Heart right ventricle (tissue), 16 donors: ENCODE data around the gene THSD4. TPM values are rescaled to one million over a fixed set of nuclear protein-coding genes. Genes with fewer than 3 reads are reported as not detected.
A peak's percentile ranks its signal among the peaks of the same experiment; 100 is the strongest.

ENCODE experiments used
- ATAC-seq, 8 donors: fragments of 200-7000 bp; cut with Tn5 transposase; one replicate each; pipeline ENCODE4 v1.9.1; 2020; ENCODE audit warnings: mild to moderate bottlenecking in 8 of 8, moderate library complexity in 8 of 8, moderate number of reproducible peaks in 1 of 8
- DNase-seq, 2 donors: peaks; one replicate each; pipeline ENCODE4 v3.0.0-alpha.2; 2020
- H3K27ac ChIP-seq, 10 donors: fragments of 200-600 bp; sonication (generic) in 2 of 10; one replicate each; pipeline versions ENCODE4 v1.5.0 to v1.8.0; 2020 to 2022; ENCODE audit warnings: mild to moderate bottlenecking in 3 of 10
- H3K27me3 ChIP-seq, 7 donors: fragments of 200-600 bp; one replicate each; pipeline ENCODE4 v1.8.0; 2021 to 2022; ENCODE audit warnings: mild to moderate bottlenecking in 2 of 7
- H3K36me3 ChIP-seq, 9 donors: fragments of 200-600 bp; sonication (generic) in 1 of 9; one replicate each; pipeline versions ENCODE4 v1.5.0 to v1.8.0; 2020 to 2022; ENCODE audit warnings: mild to moderate bottlenecking in 2 of 9
- H3K4me1 ChIP-seq, 9 donors: fragments of 200-600 bp; sonication (generic) in 1 of 9; one replicate each; pipeline versions ENCODE4 v1.5.0 to v1.8.0; 2020 to 2022; ENCODE audit warnings: mild to moderate bottlenecking in 4 of 9
- H3K4me3 ChIP-seq, 10 donors: fragments of 200-600 bp; sonication (generic) in 2 of 10; one replicate each; pipeline versions ENCODE4 v1.5.0 to v1.8.0; 2020 to 2022; ENCODE audit warnings: mild to moderate bottlenecking in 7 of 10, moderate library complexity in 2 of 10
- H3K9me3 ChIP-seq, 11 donors: fragments of 200-600 bp in 10 of 11; sonication (generic) in 2 of 11; one replicate each; pipeline versions ENCODE4 v1.5.0 to v1.8.0; 2013 to 2022; ENCODE audit warnings: mild to moderate bottlenecking in 2 of 11, control low read depth in 1 of 11, moderate library complexity in 1 of 11
- CTCF ChIP-seq, 9 donors: fragments of 200-600 bp; sonication (generic) in 2 of 9; IDR thresholded peaks; one replicate each; pipeline versions ENCODE4 v1.5.0 to v1.8.0; 2021 to 2022; ENCODE audit warnings: antibody characterized with exemption in 9 of 9, mild to moderate bottlenecking in 5 of 9, moderate library complexity in 1 of 9
- WGBS, 2 donors: extraction: QIAGEN DNeasy Blood & Tissue Kit; methylation state at CpG; one replicate each; pipeline ENCODE4 v1.1.7; 2013; ENCODE audit warnings: inconsistent platforms in 1 of 2; 5-methylcytosine and 5-hydroxymethylcytosine counted together
- intact Hi-C, 10 donors: fragments of 100-400 bp; cut with DNase I; formaldehyde crosslinking; loops; one replicate each; pipeline versions ENCODE4 v1.11.1 to v1.14.2; 2022
- polyA plus RNA-seq, 2 donors: library from polyadenylated mRNA; stranded (reverse); fragments of 200-250 nt; gene quantifications; one replicate each; pipeline ENCODE4 v1.2.3, GENCODE V29; 2013
- total RNA-seq, 10 donors: library from RNA; stranded (reverse); fragmentation: NEBNext Ultra II Directional in 3 of 10; extraction: Animal tissue kit (Norgen Biotek cat#: 25700) in 3 of 10; gene quantifications; one replicate each; pipeline versions ENCODE4 v1.2.1 to v1.2.4, GENCODE V29; 2021 to 2023
- donor health status: Arrhythmogenic right ventricular cardiomyopathy.
- donor health status: ischemic (EF 13 %, LVEDD 7.1; RV severe dilation, severe dysfunction).
- donor health status: healthy with polysubstance abuse.
- donor health status: DM: no; HTN: yes; CAD: no.
- donor health status: DM: no; HTN: no; CAD: no.
- donor health status: ischemic (EF 25% LVEDD 6.9; RV normal size, moderate dysfunction).
- donor health status: ischemic (EF 25% LVEDD 5.7; RV mildly dilated, moderate dysfunction).
- donor health status: healthy.
- donor health status: DM: yes; HTN: yes; CAD: no.
- donor health status: Ischemic cardiomyopathy.
- donor health status: ischemic (EF 35%, LVEDD 5.7; RV mildly dilated, moderate dysfunction).
- donor health status: nonischemic (EF 11% LVEDD 7.7; RV severe dilation, severe dysfunction).
- donor health status: DM: yes; HTN: yes; CAD: no.
- donor health status: PGD.
- donor health status: ischemic (EF 29% LVEDD 5.4; RV normal size, mild dysfunction).
- donor health status: nonischemic (EF 23%, LVEDD 6.1; RV moderate dilation, normal function).

THSD4 gene
- total and polyA plus RNA-seq, 12 donors: 20.8 to 212 (median 139) TPM

- H3K9me3 ChIP-seq: no peaks in the 10 kb centered on the region
- peak overlapping the region in 1 of 10 donors; percentile 12 for H3K4me3 ChIP-seq
- H3K27ac ChIP-seq: no peak overlapping the region
- H3K36me3 ChIP-seq: no peaks in the 10 kb centered on the region
- intact Hi-C loops: loop anchor here in 3 of 10 donors (5.0 to 10.0 kb wide), 4 partner anchors 44 to 189 kb away; no protein-coding TSS in a partner anchor
- 64 to 72% methylated on average over 1 of the region's 1 CpG for WGBS, 2 donors
- DNase-seq: no peak
- ATAC-seq: no peak
- no peak for TF ChIP-seq CTCF (IDR thresholded peaks at IDR 0.05)
- H3K4me1 ChIP-seq: peaks cover 0 to 45% (median 23%) of the 10 kb centered on the region in 9 donors
- H3K27me3 ChIP-seq: no peaks in the 10 kb centered on the region
Measured at GRCh38 chr15:71545923-71546322, 430.7 kb downstream of the THSD4 start.

- Histone ChIP-seq H3K36me3 (no peaks in the 10 kb centered on the region), H3K4me3 (peak overlapping the region in 4 of 10 donors; percentile 9 to 27 (median 15)), H3K9me3 (no peaks in the 10 kb centered on the region), H3K4me1 (peaks cover 0 to 41% (median 23%) of the 10 kb centered on the region in 9 donors), H3K27ac (peak overlapping the region in 7 of 10 donors; percentile 3 to 67 (median 35)), H3K27me3 (no peaks in the 10 kb centered on the region)
- DNase-seq (peak; percentile 29 to 42), ATAC-seq (peak in 7 of 8 donors; percentile 64 to 78 (median 70))
- TF ChIP-seq CTCF (IDR thresholded peaks at IDR 0.05): no peak
- WGBS, 2 donors: 27 to 29% methylated on average over 12 of the region's 12 CpGs
- intact Hi-C loops: loop anchor here in 3 of 10 donors (5.0 to 10.0 kb wide), 4 partner anchors 45 to 188 kb away; no protein-coding TSS in a partner anchor
Measured at GRCh38 chr15:71547011-71547410, 431.7 kb downstream of the THSD4 start.

GRCh38 chr15:71548401-71548807 lies 433.1 kb downstream of the THSD4 start:
- no peaks in the 10 kb centered on the region for H3K9me3 ChIP-seq
- no peak for TF ChIP-seq CTCF (IDR thresholded peaks at IDR 0.05)
- H3K4me1 ChIP-seq: peaks cover 0 to 41% (median 23%) of the 10 kb centered on the region in 9 donors
- H3K27me3 ChIP-seq: no peaks in the 10 kb centered on the region
- intact Hi-C loops: loop anchor here in 3 of 10 donors (5.0 to 10.0 kb wide), 4 partner anchors 46 to 186 kb away; no protein-coding TSS in a partner anchor
- 31 to 43% methylated on average over 4 of the region's 4 CpGs for WGBS, 2 donors
- H3K36me3 ChIP-seq: no peaks in the 10 kb centered on the region
- peak in 3 of 8 donors; percentile 14 to 22 (median 18) for ATAC-seq
- peak overlapping the region in 4 of 10 donors; percentile 26 to 67 (median 57) for H3K27ac ChIP-seq
- no peak for DNase-seq
- no peak overlapping the region for H3K4me3 ChIP-seq

GRCh38 chr15:71549091-71549490 lies 433.8 kb downstream of the THSD4 start:
- DNase-seq (no peak), ATAC-seq (peak in 2 of 8 donors; percentile 19 to 29)
- 59% methylated on average over 5 of the region's 5 CpGs for WGBS, 2 donors
- Histone ChIP-seq H3K4me1 (peaks cover 0 to 41% (median 23%) of the 10 kb centered on the region in 9 donors), H3K4me3 (no peak overlapping the region), H3K36me3 (no peaks in the 10 kb centered on the region), H3K27me3 (no peaks in the 10 kb centered on the region), H3K9me3 (no peaks in the 10 kb centered on the region), H3K27ac (peak overlapping the region in 9 of 10 donors; percentile 22 to 69 (median 50))
- no peak for TF ChIP-seq CTCF (IDR thresholded peaks at IDR 0.05)
- intact Hi-C loops: loop anchor here in 3 of 10 donors (5.0 to 10.0 kb wide), 4 partner anchors 47 to 186 kb away; no protein-coding TSS in a partner anchor
